CD4-positive, CD25-positive, alpha-beta regulatory T cell (primary cell): Measurements from ENCODE around the gene KITLG. TPM values are rescaled to one million over a fixed set of nuclear protein-coding genes. Genes with fewer than 3 reads are reported as not detected.

Experiments
- ATAC-seq, 2 donors: fragments of 150-1000 bp; cut with Tn5 transposase; one replicate each; pipeline ENCODE4 v1.10.0; 2021; ENCODE audit warnings: low read depth in 2 of 2, moderate number of reproducible peaks in 2 of 2, moderate library complexity in 1 of 2
- DNase-seq, 3 donors: peaks; one replicate each; pipeline versions ENCODE4 v3.0.0 to v3.0.0-alpha.2; 2012 to 2022; ENCODE audit warnings: mixed read lengths in 1 of 3
- H3K27ac ChIP-seq: one replicate; pipeline ENCODE4 v1.7.0; 2013; ENCODE audit warnings: mild to moderate bottlenecking, low read length; ENCODE audit not compliant: insufficient read depth, poor library complexity, severe bottlenecking
- H3K27me3 ChIP-seq: one replicate; pipeline ENCODE4 v1.7.0; 2013; ENCODE audit warnings: low read length; ENCODE audit not compliant: control insufficient read depth, insufficient read depth
- H3K36me3 ChIP-seq: one replicate; pipeline ENCODE4 v1.7.0; 2013; ENCODE audit warnings: mild to moderate bottlenecking, low read length, moderate library complexity; ENCODE audit not compliant: control insufficient read depth, insufficient read depth
- H3K4me1 ChIP-seq: 2 replicates; pipeline ENCODE4 v1.7.0; 2013; ENCODE audit warnings: mild to moderate bottlenecking, low read length; ENCODE audit not compliant: insufficient read depth, control insufficient read depth, poor library complexity, severe bottlenecking
- H3K4me3 ChIP-seq: one replicate; pipeline ENCODE4 v1.7.0; 2013; ENCODE audit warnings: low read depth, mild to moderate bottlenecking, low read length, moderate library complexity
- H3K9me3 ChIP-seq, 2 experiments: 1 replicate in 1 of 2; 2 replicates in 1 of 2; pipeline ENCODE4 v1.7.0; 2013; ENCODE audit warnings: low read length in 2 of 2, mild to moderate bottlenecking in 1 of 2, moderate library complexity in 1 of 2; ENCODE audit not compliant: control insufficient read depth in 2 of 2
- H3K27ac Mint-ChIP-seq, 3 donors: one replicate each; pipeline ENCODE4 v1.8.0; 2020 to 2022; ENCODE audit warnings: mild to moderate bottlenecking in 3 of 3, mixed read lengths in 3 of 3, moderate library complexity in 2 of 3
- H3K27me3 Mint-ChIP-seq: one replicate; pipeline ENCODE4 v1.8.0; 2022; ENCODE audit warnings: mild to moderate bottlenecking, mixed read lengths
- H3K36me3 Mint-ChIP-seq: one replicate; pipeline ENCODE4 v1.8.0; 2020; ENCODE audit warnings: mixed read lengths
- H3K4me1 Mint-ChIP-seq, 4 donors: one replicate each; pipeline ENCODE4 v1.8.0; 2020 to 2022; ENCODE audit warnings: mixed read lengths in 4 of 4, mild to moderate bottlenecking in 1 of 4
- H3K4me3 Mint-ChIP-seq, 4 donors: one replicate each; pipeline ENCODE4 v1.8.0; 2020 to 2022; ENCODE audit warnings: mild to moderate bottlenecking in 4 of 4, mixed read lengths in 4 of 4, moderate library complexity in 3 of 4
- H3K9me3 Mint-ChIP-seq, 7 donors: one replicate each; pipeline ENCODE4 v1.8.0; 2020 to 2022; ENCODE audit warnings: mixed read lengths in 7 of 7, mild to moderate bottlenecking in 3 of 7, moderate library complexity in 2 of 7
- polyA plus RNA-seq, 4 donors: library from polyadenylated mRNA; unstranded; fragments of 300-500 nt; fragmentation: Illumina TruSeq; gene quantifications; one replicate each; pipeline ENCODE4 v1.2.3, GENCODE V29; 2021
- total RNA-seq: library from RNA; stranded (reverse); gene quantifications from one replicate; pipeline ENCODE4 v1.2.3, GENCODE V29; 2022

Gene KITLG
- total and polyA plus RNA-seq, 5 donors from 2014 or later, result not detected

DNA sequence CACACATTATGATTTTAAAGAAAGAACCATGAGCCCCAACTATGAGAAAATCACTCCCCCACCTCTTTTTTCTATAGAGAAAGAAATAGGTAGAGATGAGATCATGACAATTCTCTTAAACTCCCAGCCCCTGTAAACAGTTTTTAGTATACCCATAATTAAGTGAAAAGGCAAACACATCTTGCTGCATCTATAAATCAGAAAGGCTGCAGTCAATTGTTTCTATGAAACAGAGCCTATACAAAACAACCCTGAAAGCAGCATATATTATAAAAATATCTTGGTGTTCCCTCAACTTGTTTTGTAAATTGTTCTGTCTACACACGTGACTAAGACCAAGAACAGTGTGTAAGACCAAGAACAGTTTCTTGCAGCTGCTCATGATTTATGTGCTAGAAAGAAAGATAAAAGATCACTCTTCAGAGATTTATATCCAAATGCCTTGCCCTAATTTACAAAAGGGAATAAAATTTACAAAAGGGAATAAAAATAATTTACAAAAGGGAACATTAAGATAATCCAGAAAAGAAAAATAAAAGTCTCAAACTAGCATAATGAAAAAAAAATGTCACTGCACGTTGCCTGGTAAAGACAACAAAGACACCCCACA is 4.8 kb downstream of the KITLG start:
- Mint-ChIP-seq H3K36me3 (no peaks in the 10 kb centered on the region), H3K9me3 (peaks cover 0 to 3% (median 0%) of the 10 kb centered on the region in 7 donors), H3K27me3 (peaks cover 35% of the 10 kb centered on the region), H3K4me3 (no peak overlapping the region), H3K27ac (no peak overlapping the region), H3K4me1 (peaks cover 0 to 11% (median 5%) of the 10 kb centered on the region in 4 donors)
- ATAC-seq, result no peak
- no peak overlapping the region for H3K4me3 ChIP-seq
- peaks cover 7% of the 10 kb centered on the region for H3K4me1 ChIP-seq
- no peak for DNase-seq
- H3K27me3 ChIP-seq, result peaks cover 15% of the 10 kb centered on the region
- H3K27ac ChIP-seq, result no peak overlapping the region
- H3K36me3 ChIP-seq, result no peaks in the 10 kb centered on the region
- H3K9me3 ChIP-seq, result no peaks in the 10 kb centered on the region

GRCh38 chr12:88574278-88574677 is 6.0 kb downstream of the KITLG start:
- H3K27me3 ChIP-seq, result peaks cover 13% of the 10 kb centered on the region
- no peaks in the 10 kb centered on the region for H3K9me3 ChIP-seq
- no peak for DNase-seq
- H3K4me1 ChIP-seq, result peaks cover under 1% of the 10 kb centered on the region
- Mint-ChIP-seq H3K4me1 (peaks cover 0 to 4% (median under 1%) of the 10 kb centered on the region in 4 donors), H3K36me3 (no peaks in the 10 kb centered on the region), H3K27ac (no peak overlapping the region), H3K9me3 (peaks cover 0 to 1% (median 0%) of the 10 kb centered on the region in 7 donors), H3K27me3 (peaks cover 23% of the 10 kb centered on the region), H3K4me3 (no peak overlapping the region)
- H3K36me3 ChIP-seq, result no peaks in the 10 kb centered on the region
- no peak overlapping the region for H3K4me3 ChIP-seq
- ATAC-seq, result no peak
- no peak overlapping the region for H3K27ac ChIP-seq

DNA sequence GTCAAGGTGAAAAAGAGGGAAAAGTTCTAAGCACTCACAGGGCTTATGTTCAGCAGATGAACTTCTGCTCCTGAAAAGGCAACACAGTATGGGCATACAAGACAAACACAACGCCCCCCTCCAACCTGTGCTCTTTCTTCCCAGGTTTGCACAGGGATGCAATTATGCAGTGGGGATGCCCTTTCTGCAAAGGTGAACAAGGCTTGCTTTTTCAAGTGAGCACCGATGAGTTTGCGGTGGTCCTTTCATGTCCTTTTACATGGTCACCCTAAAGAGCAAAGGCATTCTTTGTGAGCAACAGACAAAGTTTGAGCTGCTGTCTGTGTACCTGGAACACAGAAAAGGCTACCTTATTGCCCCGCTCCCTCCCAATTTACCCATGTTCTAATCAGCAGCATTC is 6.7 kb downstream of the KITLG start:
- no peak for DNase-seq
- Histone ChIP-seq H3K27ac (no peak overlapping the region), H3K9me3 (no peaks in the 10 kb centered on the region), H3K27me3 (peaks cover 9% of the 10 kb centered on the region), H3K36me3 (no peaks in the 10 kb centered on the region), H3K4me1 (no peaks in the 10 kb centered on the region), H3K4me3 (no peak overlapping the region)
- Mint-ChIP-seq H3K4me1 (no peaks in the 10 kb centered on the region), H3K27ac (no peak overlapping the region), H3K36me3 (no peaks in the 10 kb centered on the region), H3K27me3 (peaks cover 16% of the 10 kb centered on the region), H3K9me3 (peaks cover 0 to 1% (median 0%) of the 10 kb centered on the region in 7 donors), H3K4me3 (no peak overlapping the region)
- ATAC-seq, result no peak

DNA sequence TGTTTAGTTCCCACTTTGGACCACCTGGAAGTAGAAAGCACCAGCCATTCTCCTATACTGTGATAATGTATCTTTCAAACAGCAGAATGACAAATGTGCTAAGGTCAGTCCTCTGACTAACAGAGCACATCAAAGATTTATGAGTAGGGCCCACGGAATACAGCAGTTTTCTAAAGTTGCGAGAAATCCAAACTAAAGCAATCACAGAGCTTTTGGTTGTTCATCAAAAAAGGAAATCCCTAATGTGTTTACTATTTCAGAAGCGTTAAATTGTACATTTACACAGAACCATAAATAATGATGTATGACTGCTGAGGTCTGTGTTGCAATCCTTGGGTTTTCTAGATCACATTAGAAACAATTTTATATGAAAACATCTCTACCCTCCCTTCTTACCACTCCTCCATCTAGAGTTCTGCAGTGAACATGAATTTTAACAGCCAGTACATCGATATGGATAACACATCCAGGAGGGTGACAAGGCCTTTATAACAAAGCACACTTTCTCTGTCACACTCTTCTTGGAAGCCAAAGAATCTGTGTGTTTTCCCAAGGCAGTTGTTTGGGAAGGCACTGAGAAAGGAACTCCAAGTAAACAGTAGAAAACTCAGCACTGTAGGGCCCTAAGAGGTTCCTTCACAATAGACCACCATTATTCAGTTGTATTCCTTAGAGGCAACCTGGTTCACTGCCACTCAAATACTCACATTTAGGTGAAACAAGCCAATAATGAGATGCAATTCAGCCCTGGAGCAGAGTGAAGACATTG is 7.3 kb downstream of the KITLG start:
- no peaks in the 10 kb centered on the region for H3K4me1 ChIP-seq
- H3K27ac ChIP-seq, result no peak overlapping the region
- Mint-ChIP-seq H3K27ac (no peak overlapping the region), H3K36me3 (no peaks in the 10 kb centered on the region), H3K27me3 (peaks cover 10% of the 10 kb centered on the region), H3K4me3 (no peak overlapping the region), H3K9me3 (no peaks in the 10 kb centered on the region), H3K4me1 (no peaks in the 10 kb centered on the region)
- no peaks in the 10 kb centered on the region for H3K36me3 ChIP-seq
- no peak overlapping the region for H3K4me3 ChIP-seq
- no peak for DNase-seq
- H3K27me3 ChIP-seq, result peaks cover 5% of the 10 kb centered on the region
- no peaks in the 10 kb centered on the region for H3K9me3 ChIP-seq
- ATAC-seq, result no peak

DNA sequence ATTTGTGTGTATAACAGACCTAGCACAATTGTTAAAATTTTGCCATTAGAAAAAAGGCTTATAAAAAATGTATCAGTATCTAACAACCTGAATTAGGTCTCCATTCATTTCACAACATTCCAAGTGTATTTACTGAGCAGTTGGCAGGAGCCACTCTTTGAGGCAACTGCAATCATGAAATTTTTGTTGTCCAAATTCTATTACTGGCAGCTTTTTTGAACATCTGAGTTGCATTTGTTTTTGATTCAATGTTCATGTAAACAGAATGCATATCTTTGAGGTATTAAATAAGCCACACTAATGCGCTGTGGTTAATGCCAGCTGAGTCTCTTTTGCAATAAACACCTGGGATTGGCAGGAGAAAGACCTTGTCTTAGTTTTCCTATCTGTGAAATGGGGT is 8.7 kb downstream of the KITLG start:
- H3K4me3 ChIP-seq, result no peak overlapping the region

DNA sequence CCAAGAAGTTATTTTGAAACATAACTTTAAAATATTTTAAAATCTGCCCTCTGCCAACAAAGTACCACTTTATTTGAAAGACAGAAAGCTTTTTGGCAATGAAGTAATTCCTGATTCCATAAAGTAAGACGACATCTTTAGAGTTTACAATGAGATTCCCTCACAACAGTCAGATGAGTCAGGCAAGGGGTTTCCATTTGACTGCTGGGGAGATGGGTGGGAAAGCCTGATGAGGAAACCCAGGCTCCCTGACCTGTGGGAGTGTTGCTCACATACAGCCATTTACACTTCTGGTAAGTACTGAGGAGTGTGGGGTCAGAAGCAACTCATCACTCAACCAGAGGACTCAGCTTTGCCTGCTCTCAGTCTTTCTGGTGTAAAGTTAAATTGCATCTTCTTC is 10.2 kb downstream of the KITLG start:
- Histone ChIP-seq H3K4me1 (no peaks in the 10 kb centered on the region), H3K4me3 (no peak overlapping the region), H3K27me3 (peaks cover 2% of the 10 kb centered on the region), H3K9me3 (no peaks in the 10 kb centered on the region), H3K36me3 (no peaks in the 10 kb centered on the region), H3K27ac (no peak overlapping the region)
- no peaks in the 10 kb centered on the region for H3K9me3 Mint-ChIP-seq
- H3K27me3 Mint-ChIP-seq, result no peaks in the 10 kb centered on the region
- H3K4me3 Mint-ChIP-seq, result no peak overlapping the region
- H3K36me3 Mint-ChIP-seq, result no peaks in the 10 kb centered on the region
- ATAC-seq (no peak), DNase-seq (no peak)
- H3K4me1 Mint-ChIP-seq, result no peaks in the 10 kb centered on the region
- H3K27ac Mint-ChIP-seq, result no peak overlapping the region

More for the DNA sequence above, 8.7 kb downstream of the KITLG start:
- no peak overlapping the region for H3K27ac ChIP-seq
- no peak overlapping the region for H3K27ac Mint-ChIP-seq
- H3K27me3 ChIP-seq, result peaks cover 2% of the 10 kb centered on the region
- H3K9me3 ChIP-seq, result no peaks in the 10 kb centered on the region
- no peak overlapping the region for H3K4me3 Mint-ChIP-seq
- no peaks in the 10 kb centered on the region for H3K36me3 ChIP-seq
- H3K9me3 Mint-ChIP-seq, result no peaks in the 10 kb centered on the region
- H3K27me3 Mint-ChIP-seq, result peaks cover 8% of the 10 kb centered on the region
- no peaks in the 10 kb centered on the region for H3K36me3 Mint-ChIP-seq
- ATAC-seq (no peak), DNase-seq (no peak)
- no peaks in the 10 kb centered on the region for H3K4me1 ChIP-seq
- no peaks in the 10 kb centered on the region for H3K4me1 Mint-ChIP-seq

DNA sequence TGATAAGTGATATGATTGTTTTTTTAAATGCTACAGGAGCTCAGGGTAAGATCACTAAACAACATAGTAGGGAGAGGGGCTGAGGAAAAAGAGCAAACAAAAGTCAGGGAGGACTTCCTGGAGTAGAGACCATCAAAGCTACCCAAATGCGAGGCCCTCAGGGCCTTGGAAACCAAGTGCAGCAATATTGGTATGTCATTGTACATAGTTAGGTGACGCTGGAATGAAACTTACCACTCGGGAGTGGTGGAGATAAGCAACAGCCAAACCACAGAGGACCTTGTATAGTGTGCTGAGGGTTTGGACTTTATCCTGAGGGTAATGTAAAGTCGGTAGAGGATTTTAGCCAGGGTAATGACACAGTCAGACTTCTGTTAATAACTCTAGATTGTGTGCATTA is 13.8 kb downstream of the KITLG start:
- DNase-seq (no peak), ATAC-seq (no peak)
- no peaks in the 10 kb centered on the region for H3K4me1 ChIP-seq
- no peak overlapping the region for H3K4me3 Mint-ChIP-seq
- no peaks in the 10 kb centered on the region for H3K9me3 Mint-ChIP-seq
- no peaks in the 10 kb centered on the region for H3K4me1 Mint-ChIP-seq
- no peak overlapping the region for H3K27ac ChIP-seq
- H3K9me3 ChIP-seq, result no peaks in the 10 kb centered on the region
- no peaks in the 10 kb centered on the region for H3K27me3 Mint-ChIP-seq
- no peak overlapping the region for H3K4me3 ChIP-seq
- no peaks in the 10 kb centered on the region for H3K36me3 Mint-ChIP-seq
- no peaks in the 10 kb centered on the region for H3K27me3 ChIP-seq
- no peaks in the 10 kb centered on the region for H3K36me3 ChIP-seq
- no peak overlapping the region for H3K27ac Mint-ChIP-seq
